ENCODE results near the gene MBIP.

The MBIP gene

GRCh38 chr14:36294543-36294942 lies 25.9 kb downstream of the MBIP start:
- no peak for TF ChIP-seq CTCF (conservative IDR thresholded peaks at IDR 0.05)
- no peak overlapping the region for H3K27ac ChIP-seq

DNA sequence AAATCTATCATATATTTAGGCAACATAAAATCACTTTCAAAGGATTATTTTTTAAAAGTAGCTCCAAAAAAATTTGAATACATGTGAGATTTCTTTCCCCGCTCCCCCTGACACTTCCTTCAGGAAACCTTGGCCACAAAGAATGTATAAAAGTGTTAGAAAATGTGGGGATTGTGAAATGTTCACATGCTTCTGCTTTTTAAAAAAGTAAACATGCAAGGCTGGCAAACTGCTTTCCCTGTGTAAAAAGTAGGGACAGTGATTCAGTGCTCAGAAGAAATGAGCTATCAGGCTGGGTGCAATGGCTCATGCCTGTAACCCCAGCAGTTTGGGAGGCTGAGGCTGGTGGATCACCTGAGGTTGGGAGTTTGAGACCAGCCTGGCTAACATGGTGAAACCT lies 26.6 kb downstream of the MBIP start:
- H3K27ac ChIP-seq, result no peak overlapping the region
- TF ChIP-seq CTCF (conservative IDR thresholded peaks at IDR 0.05), result no peak

GRCh38 chr14:36289954-36290353 lies 30.5 kb downstream of the MBIP start:
- no peak for TF ChIP-seq CTCF (conservative IDR thresholded peaks at IDR 0.05)

DNA sequence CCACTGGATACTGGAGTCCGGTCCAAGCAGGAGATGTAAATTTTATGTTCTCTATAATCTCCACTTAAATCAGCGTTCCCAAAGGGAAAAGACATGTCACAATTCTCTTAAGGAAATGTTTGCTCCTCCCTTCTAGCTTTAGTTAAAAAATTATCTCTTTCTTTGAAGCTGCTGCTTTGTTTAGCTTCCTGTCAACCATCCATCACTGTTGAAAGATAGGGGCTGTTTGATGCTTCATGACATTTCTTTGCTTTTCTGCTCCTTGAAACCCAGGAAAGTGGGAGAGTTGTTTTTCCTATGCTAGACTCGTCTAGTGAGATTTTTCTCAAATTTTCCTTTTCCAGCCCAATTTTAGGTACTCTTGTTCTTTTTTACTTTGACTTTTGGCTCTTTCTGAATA lies 31.9 kb downstream of the MBIP start:
- no peak overlapping the region for H3K27ac ChIP-seq
- TF ChIP-seq CTCF (conservative IDR thresholded peaks at IDR 0.05), result no peak

More at GRCh38 chr14:36289954-36290353, 30.5 kb downstream of the MBIP start:
- no peak overlapping the region for H3K27ac ChIP-seq

DNA sequence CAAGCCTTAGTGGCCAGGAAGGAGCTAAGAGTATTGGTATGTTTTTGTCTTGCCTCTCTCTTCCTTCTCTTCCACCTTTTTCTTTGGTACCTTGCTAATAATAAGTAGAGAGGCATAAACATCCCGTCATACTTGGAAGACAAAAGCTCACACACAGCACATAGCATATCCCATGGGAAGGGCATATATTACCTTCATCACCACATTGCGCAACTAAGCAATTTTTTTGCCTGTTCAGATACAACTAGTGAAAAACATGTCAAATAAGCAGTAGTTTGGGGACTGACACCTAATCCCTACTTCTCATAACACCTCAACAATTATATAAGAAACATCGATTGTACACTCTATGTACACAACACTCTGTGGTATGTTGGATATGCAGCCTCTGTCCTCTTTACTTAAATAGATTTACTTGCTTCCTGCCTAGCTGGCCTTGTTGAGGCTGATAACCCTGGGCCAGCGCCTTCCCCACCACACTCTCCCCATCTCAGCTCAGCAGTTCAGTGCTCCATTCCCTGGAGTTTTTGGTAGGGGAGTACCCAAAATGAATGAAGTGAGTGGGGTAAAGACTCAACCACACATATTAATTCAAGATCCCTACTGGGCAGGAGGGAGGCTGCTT lies 35.4 kb downstream of the MBIP start:
- no peak for TF ChIP-seq CTCF (conservative IDR thresholded peaks at IDR 0.05)

GRCh38 chr14:36281309-36281708 lies 39.1 kb downstream of the MBIP start:
- TF ChIP-seq CTCF (conservative IDR thresholded peaks at IDR 0.05), result no peak
- no peak overlapping the region for H3K27ac ChIP-seq

More for the DNA sequence above, 35.4 kb downstream of the MBIP start:
- H3K27ac ChIP-seq, result no peak overlapping the region

- no peak for TF ChIP-seq CTCF (conservative IDR thresholded peaks at IDR 0.05)
- no peak overlapping the region for H3K27ac ChIP-seq
Measured at GRCh38 chr14:36279306-36280190, 40.9 kb downstream of the MBIP start.
